ENCODE results near the gene CARF.
A peak's percentile ranks its signal among the peaks of the same experiment; 100 is the strongest.
"Not testable (repeated sequence)": the region's sequence is repeated elsewhere in the genome, so short reads cannot be mapped to it uniquely, and the experiment has no call there.

The CARF gene

GRCh38 chr2:202941771-202942170 is 29.7 kb downstream of the CARF start:
- DNase-seq: no peak

- no peak for DNase-seq
These were observed 32.3 kb downstream of the CARF start for GRCh38 chr2:202944408-202944807.

- no peak for DNase-seq
These were observed 32.7 kb downstream of the CARF start for GRCh38 chr2:202944816-202945215.

GRCh38 chr2:202945497-202945896 is 33.4 kb downstream of the CARF start:
- DNase-seq: no peak

GRCh38 chr2:202949333-202949732 is 37.3 kb downstream of the CARF start:
- DNase-seq: not testable (repeated sequence)

- no peak for DNase-seq
These were observed 38.5 kb downstream of the CARF start for GRCh38 chr2:202950592-202950991.

GRCh38 chr2:202960524-202960923 is 48.4 kb downstream of the CARF start:
- no peak for DNase-seq

GRCh38 chr2:202963712-202964111 is 51.6 kb downstream of the CARF start:
- DNase-seq: no peak

GRCh38 chr2:202965810-202966460 is 53.9 kb downstream of the CARF start:
- no peak for DNase-seq

GRCh38 chr2:202969404-202969803 is 57.3 kb downstream of the CARF start:
- not testable (repeated sequence) for DNase-seq

GRCh38 chr2:202976809-202977208 is 64.7 kb downstream of the CARF start:
- no peak for DNase-seq

- DNase-seq: no peak
These were observed 70.9 kb downstream of the CARF start for GRCh38 chr2:202982779-202983491.

- DNase-seq: no peak
These were observed 77.7 kb downstream of the CARF start for GRCh38 chr2:202989749-202990148.

- no peak for DNase-seq
These were observed 78.4 kb downstream of the CARF start for GRCh38 chr2:202990501-202990900.

GRCh38 chr2:202997113-202997512 is 85.0 kb downstream of the CARF start:
- DNase-seq: not testable (repeated sequence)

GRCh38 chr2:203002054-203002821 is 90.2 kb downstream of the CARF start:
- DNase-seq: no peak

- no peak for DNase-seq
These were observed 91.6 kb downstream of the CARF start for GRCh38 chr2:203003716-203004115.

GRCh38 chr2:203014456-203015199 is 102.6 kb downstream of the CARF start, which contains the start of gene NBEAL1:
Gene NBEAL1, plus strand, starts transcription at chr2:203014875. Its CDS starts 1,510 bp downstream, at chr2:203016385.
- DNase-seq: peak; percentile 98

GRCh38 chr2:203016716-203017115 is 104.6 kb downstream of the CARF start:
- DNase-seq: no peak

- no peak for DNase-seq
These were observed 106.1 kb downstream of the CARF start for GRCh38 chr2:203018181-203018580.

- DNase-seq: no peak
These were observed 107.1 kb downstream of the CARF start for GRCh38 chr2:203019142-203019541.

- no peak for DNase-seq
These were observed 109.9 kb downstream of the CARF start for GRCh38 chr2:203021991-203022390.

- DNase-seq: no peak
These were observed 110.7 kb downstream of the CARF start for GRCh38 chr2:203022751-203023150.

Measured in CD4-positive, alpha-beta T cell treated with Interleukin-10 for 1 hour (primary cell).